HG03280 (cell line): ENCODE data around the gene SLC5A10.

ENCODE experiments used
- ATAC-seq: cut with Tn5 transposase; IDR thresholded peaks from one replicate; pipeline ENCODE4 v1.9.1; 2021; ENCODE audit warnings: mild to moderate bottlenecking, moderate library complexity; ENCODE audit not compliant: unreplicated experiment

The SLC5A10 gene

GRCh38 chr17:18963126-18964017 is 11.4 kb downstream of the SLC5A10 start:
- no peak for ATAC-seq

- no peak for ATAC-seq
These were observed 12.0 kb downstream of the SLC5A10 start for GRCh38 chr17:18964018-18964351.

DNA sequence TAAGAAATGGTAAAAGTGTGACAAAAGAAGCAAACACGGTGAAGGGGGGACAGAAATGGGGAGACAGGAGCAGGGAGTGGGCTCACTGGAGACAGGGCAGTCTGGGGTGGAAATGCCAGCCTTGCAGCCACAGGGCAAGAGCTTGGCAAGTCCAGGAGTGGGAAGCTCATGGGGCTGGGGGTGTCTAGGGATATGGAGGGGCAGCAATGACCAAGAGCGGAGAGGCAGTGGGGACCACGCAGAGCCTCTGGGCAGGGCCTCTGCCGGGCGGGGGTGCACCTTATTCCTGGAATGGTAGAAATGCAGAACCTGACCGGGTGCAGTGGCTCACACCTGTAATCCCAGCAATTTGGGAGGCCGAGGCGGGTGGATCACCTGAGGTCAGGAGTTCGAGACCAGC is 12.6 kb downstream of the SLC5A10 start:
- no peak for ATAC-seq

- no peak for ATAC-seq
These were observed 13.7 kb downstream of the SLC5A10 start for GRCh38 chr17:18965530-18966236.

DNA sequence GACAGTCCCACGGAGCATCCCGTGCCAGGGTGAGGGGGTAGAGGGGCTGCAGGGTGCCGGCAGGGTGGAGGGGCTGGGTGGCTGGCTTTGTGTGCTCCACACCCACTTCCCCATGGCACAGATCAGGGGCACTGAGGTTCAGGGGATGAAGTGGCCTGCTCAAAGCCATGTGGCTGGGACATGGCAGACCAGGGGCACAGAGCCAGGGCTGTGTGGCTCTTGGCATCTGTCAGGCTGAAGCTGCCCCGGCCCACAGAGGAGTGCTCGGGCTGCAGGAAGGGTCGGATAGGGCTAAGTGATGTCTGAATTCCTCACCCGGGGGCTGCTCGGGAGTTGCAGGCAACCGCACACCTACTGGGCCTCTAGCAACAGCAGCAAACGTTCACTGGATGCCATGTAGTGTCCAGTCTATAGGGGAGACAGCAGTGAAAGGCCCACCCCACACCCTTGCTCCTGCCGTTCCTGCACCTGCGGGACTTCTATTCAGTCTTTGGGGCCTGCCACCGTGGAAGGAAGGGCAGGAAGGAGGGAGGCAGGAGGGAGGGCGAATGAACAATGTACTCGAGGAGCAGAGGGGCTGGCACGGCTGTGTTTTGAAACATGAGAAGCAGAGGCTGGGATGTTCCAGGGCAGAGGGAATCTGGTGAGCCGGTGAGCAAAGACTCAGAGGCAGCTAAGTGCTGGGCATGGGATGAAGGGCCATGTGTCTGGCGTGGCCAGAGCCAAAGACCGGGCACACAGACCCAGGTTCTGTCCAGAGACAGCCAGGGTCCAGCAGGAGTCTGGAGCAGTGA is 15.1 kb downstream of the SLC5A10 start:
- no peak for ATAC-seq

- ATAC-seq: no peak
These were observed 16.0 kb downstream of the SLC5A10 start for GRCh38 chr17:18967916-18968315.

DNA sequence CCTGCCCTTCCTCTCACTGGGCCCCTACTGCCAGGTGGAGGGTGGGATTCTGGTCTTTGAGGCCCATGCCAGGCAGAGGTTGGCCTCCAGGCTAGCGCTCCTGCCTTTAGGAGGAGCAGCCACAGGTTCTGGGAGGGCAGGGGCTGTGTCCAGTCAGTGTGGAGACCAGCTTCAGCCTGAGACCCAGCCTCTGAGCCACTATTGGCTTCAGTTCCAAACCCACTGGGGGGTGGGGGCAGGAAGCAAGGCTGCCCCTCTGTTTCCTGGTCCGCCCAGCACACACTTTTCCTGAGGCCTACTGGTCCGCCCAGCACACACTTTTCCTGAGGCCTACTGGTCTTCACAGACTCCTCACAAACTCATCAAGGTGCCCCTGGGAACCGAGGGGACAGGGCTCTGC is 16.4 kb downstream of the SLC5A10 start:
- ATAC-seq: no peak

GRCh38 chr17:18968945-18969887 is 17.3 kb downstream of the SLC5A10 start:
- ATAC-seq: no peak

GRCh38 chr17:18970582-18971480 is 18.9 kb downstream of the SLC5A10 start:
- no peak for ATAC-seq

DNA sequence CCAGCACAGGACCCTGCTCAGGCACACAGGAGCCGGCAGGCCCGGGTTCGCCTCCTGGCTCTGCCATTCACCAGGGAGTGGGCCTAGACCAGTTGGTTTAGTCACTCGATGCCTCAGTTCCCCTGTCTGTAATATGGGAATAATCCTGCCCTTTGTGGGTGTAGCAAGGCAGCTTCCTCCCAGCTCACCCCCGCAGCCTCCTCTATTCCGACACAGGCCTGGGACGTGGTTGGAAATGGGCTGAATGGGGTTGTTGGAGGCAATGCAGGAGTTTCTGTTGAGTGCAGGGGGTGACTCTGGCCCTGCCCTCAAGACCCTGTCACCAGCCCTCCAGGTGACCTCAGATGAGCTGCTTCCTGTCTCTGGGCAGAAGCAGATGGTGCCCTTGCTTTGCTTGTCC is 19.8 kb downstream of the SLC5A10 start:
- no peak for ATAC-seq

DNA sequence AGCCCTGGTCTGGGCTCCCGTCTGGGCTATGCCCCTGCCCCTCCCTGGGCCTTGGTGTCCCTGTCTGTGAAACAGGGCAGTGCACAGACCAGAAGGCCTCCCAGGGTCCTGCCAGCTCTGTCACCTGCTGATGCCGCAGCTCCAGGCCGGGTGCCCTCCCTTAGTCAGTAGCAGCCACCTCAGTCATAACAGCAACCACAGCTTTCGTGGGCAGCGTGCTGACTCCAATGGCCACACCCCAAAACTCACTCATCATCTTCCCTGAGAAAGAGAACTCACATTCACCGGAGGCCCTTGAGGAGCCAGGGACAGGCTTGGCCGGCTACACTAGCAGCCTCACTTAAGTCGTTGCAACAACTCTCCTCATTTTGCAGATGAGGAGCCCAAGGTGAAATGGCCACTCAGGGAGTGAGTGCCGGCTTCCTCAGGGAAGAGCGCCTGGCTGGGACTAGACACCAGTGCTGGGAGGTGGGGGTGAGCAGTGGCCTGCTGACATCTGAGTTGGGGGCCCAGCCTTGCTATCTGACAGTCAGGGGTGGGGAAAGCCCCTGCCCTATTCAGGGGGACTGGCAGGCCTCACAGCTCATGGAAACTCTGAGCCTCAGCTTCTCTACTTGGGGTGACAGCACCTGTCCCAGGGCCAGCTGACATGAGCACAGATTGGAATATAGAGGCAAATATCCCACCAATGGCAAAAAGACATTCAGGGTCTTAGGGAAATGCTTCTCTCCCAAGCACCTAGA is 22.6 kb downstream of the SLC5A10 start:
- no peak for ATAC-seq

DNA sequence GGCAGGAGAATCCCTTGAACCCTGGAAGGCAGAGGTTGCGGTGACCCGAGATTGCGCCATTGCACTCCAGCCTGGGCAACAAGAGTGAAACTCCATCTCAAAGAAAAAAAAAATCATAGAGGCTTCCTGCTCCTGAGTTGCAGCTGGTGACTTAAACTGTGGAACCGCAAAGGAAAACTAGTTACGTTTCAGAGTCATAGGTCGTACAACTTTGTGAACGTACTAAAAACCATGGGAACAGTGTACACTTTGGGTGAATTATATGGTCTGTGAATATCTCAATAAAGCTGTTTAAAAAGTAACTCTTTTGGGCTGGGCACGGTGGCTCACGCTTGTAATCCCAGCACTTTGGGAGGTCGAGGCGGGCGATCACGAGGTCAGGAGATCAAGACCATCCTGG is 23.6 kb downstream of the SLC5A10 start:
- ATAC-seq: no peak

DNA sequence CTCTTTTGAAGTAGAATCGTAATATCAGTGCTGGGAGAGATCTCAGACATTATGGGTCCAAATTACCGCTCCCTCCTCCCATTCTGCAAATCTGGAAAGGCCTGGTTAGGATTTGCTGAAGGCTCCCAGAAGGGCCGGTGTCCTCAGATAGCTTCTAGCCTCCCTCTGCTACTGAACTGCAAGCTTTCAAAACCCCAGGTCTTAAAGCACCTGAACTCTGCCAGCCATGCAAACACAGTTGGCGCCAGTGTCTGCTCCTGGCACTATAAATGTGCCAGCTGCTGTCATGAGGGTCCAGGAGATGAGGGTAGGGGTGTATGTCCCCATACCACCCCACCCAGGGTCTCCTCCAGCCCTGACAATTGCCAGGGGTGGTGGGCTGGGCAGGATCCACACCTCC is 24.2 kb downstream of the SLC5A10 start:
- no peak for ATAC-seq

DNA sequence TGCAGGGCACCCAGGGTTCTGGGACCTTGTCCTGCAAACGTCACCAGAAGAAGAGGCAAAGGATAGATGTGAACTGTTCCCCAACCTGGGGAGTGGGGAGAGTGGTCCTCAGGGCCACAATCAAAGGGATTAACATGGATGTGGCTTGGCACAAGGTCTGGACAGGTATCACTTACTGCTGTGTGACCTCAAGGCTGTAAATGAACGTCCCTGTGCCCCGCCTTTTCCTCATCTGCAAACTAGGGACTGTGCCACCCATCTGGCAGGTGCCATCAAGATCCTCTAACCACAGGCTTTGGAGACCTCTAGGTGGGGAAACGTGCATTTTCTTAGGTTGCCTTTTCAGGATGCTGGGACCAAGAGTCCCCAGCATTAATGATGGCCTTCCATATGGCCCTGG is 25.1 kb downstream of the SLC5A10 start:
- ATAC-seq: no peak

GRCh38 chr17:18977646-18978045 is 25.7 kb downstream of the SLC5A10 start:
- ATAC-seq: no peak

DNA sequence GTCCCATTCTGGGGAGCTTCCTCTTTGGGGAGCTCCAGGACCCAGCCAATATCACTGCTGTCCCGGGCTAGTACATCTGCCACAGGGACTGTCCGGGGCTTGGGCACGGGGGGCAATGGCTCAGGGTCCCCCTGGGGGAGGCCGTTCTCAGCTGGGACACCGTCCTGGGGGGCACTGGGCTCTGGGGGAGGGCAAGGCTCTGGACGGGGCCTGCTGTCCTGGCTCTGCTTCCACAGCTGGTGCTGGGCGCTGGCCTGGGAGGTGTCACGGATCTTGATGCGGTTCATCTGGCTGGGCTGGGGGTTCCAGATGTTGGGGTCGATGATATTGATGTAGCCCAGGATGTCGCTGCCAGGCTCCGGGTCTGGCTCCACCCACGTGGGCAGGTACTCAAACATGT is 26.1 kb downstream of the SLC5A10 start:
- ATAC-seq: no peak

GRCh38 chr17:18978655-18979054 is 26.7 kb downstream of the SLC5A10 start:
- ATAC-seq: no peak

GRCh38 chr17:18980682-18981334 is 28.8 kb downstream of the SLC5A10 start:
- no peak for ATAC-seq
